SK-N-SH (cell line): Measurements from ENCODE around the gene IL18.
"Not testable (repeated sequence)": the region's sequence is repeated elsewhere in the genome, so short reads cannot be mapped to it uniquely, and the experiment has no call there.

Source experiments
- NRF1 ChIP-seq: IDR thresholded peaks from 2 replicates; pipeline ENCODE4 v1.6.1; 2012; ENCODE audit warnings: low read depth, mild to moderate bottlenecking, low read length
- TCF12 ChIP-seq: IDR thresholded peaks from 2 replicates; pipeline ENCODE4 v1.4.0; 2012
- TF ChIP-seq, protein P1 (sequence below): fragments of 200-600 bp; sonication (generic); IDR thresholded peaks from 2 replicates; pipeline ENCODE4 v1.6.1; 2017; ENCODE audit warnings: antibody characterized with exemption, mild to moderate bottlenecking, moderate library complexity

DNA sequence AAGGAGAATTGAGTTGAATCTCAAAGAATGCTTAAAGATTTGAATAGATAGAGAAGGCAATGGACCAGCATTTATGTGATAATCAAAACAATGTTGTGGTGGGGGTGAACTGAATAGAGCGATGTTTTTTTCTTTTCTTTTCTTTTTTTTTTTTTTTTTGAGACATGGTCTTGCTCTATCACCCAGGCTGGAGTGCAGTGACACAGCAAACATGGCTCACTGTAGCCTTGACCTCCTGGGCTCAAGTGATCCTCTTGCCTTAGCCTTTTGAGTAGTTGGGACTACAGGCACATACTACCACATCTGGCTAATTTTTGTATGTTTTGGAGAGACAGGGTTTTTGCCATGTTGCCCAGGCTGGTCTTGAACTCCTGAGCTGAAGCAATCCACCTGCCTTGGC lies 1.7 kb downstream of the IL18 start:
- TF ChIP-seq NRF1, TCF12: not testable (repeated sequence)
- TF ChIP-seq, protein P1, sequence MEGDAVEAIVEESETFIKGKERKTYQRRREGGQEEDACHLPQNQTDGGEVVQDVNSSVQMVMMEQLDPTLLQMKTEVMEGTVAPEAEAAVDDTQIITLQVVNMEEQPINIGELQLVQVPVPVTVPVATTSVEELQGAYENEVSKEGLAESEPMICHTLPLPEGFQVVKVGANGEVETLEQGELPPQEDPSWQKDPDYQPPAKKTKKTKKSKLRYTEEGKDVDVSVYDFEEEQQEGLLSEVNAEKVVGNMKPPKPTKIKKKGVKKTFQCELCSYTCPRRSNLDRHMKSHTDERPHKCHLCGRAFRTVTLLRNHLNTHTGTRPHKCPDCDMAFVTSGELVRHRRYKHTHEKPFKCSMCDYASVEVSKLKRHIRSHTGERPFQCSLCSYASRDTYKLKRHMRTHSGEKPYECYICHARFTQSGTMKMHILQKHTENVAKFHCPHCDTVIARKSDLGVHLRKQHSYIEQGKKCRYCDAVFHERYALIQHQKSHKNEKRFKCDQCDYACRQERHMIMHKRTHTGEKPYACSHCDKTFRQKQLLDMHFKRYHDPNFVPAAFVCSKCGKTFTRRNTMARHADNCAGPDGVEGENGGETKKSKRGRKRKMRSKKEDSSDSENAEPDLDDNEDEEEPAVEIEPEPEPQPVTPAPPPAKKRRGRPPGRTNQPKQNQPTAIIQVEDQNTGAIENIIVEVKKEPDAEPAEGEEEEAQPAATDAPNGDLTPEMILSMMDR = not testable (repeated sequence)
